Renal cortex interstitium (tissue), 11 donors: ENCODE measurements around the gene DRAM2. TPM values are rescaled to one million over a fixed set of nuclear protein-coding genes. Genes with fewer than 3 reads are reported as not detected.
"Not testable (repeated sequence)": the region's sequence is repeated elsewhere in the genome, so short reads cannot be mapped to it uniquely, and the experiment has no call there.

Experiments
- DNase-seq, 11 donors: peaks; one replicate each; pipeline ENCODE4 v3.0.0-alpha.2; 2013; ENCODE audit warnings: low read depth in 9 of 11, low spot score in 4 of 11; ENCODE audit errors: extremely low read depth in 1 of 11
- polyA plus RNA-seq, 3 donors: library from polyadenylated mRNA; unstranded; fragments of 120-200 nt; gene quantifications; one replicate each; pipeline ENCODE4 v1.2.1, GENCODE V29; 2013; ENCODE audit not compliant: insufficient read length in 3 of 3

DRAM2 gene
- polyA plus RNA-seq, 3 donors, result 65.6 to 78.5 (median 66.4) TPM

DNA sequence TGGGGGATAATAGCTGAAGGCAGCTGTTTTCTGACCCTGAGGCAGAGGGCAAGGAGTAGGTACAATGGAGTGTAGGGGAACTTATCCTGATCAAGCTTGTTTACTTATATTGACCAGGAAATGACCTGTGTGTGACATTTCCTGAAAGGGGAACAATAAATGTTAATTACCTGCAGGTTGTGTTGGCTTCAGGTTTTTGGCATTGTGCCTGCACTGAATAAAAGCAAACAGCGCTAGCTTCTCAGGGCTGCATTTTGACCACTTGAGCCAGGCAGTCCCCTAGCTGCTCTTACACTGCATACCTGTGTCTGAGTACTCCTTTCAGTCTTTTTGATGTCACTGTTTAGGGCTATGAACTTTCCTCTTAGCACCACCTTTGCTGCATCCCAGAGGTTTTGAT is 40.6 kb downstream of the DRAM2 start:
- no peak for DNase-seq

DNA sequence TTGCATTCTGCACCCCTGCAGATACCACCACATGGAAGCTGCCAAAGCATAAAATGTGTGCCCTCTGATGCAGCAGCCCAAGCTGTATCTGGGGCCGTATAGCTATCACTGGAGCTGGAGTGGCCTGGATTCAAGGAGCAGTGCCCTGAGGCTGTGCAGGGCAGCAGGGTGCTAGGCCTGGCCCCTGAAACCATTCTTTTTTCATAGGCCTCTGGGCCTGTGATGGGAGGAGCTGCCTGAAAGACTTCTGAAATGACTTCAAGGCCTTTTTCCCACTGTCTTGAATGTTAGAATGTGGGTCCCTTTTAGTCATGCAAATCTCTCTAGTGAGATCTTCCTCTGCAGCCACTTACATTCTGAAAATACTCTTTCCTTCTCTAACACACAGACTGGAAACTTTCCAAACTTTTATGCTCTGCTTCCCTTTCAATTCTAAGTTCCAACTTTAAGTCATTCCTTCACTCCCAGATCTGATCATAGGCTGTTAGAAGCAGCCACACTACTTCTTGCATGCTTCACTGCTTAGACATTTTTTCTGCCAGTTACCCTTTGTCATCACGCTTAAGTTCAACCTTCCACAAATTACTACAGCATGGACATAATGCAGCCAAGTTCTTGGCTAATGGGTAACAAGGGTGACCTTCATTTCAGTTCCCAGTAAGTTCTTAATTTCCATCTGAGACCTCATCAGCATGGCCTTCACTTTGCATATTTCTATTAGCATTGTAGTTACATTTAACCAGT is 42.4 kb downstream of the DRAM2 start:
- DNase-seq, result no peak

- not testable (repeated sequence) for DNase-seq
Observed at GRCh38 chr1:111095421-111095820, 44.5 kb downstream of the DRAM2 start.

DNA sequence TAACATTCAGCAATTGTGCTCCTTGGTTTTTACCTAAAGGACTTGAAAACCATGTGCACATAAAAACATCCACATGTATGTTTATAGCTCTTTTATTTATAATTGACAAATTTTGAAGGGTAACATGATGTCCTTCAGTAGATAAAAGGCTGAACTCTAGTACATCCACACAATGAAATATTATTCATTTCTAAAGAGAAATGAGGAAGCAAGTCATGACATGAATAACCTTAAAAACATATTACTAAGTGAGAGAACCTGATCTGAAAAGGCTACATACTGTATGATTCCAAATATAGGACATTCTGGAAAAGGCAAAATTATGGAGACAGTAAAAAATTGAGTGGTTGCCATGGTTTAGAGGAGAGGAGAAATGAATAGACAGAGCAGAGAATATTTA is 50.3 kb downstream of the DRAM2 start:
- DNase-seq, result no peak

- no peak for DNase-seq
Observed at GRCh38 chr1:111085676-111086075, 54.2 kb downstream of the DRAM2 start.

GRCh38 chr1:111084999-111085398 is 54.9 kb downstream of the DRAM2 start:
- DNase-seq, result no peak

DNA sequence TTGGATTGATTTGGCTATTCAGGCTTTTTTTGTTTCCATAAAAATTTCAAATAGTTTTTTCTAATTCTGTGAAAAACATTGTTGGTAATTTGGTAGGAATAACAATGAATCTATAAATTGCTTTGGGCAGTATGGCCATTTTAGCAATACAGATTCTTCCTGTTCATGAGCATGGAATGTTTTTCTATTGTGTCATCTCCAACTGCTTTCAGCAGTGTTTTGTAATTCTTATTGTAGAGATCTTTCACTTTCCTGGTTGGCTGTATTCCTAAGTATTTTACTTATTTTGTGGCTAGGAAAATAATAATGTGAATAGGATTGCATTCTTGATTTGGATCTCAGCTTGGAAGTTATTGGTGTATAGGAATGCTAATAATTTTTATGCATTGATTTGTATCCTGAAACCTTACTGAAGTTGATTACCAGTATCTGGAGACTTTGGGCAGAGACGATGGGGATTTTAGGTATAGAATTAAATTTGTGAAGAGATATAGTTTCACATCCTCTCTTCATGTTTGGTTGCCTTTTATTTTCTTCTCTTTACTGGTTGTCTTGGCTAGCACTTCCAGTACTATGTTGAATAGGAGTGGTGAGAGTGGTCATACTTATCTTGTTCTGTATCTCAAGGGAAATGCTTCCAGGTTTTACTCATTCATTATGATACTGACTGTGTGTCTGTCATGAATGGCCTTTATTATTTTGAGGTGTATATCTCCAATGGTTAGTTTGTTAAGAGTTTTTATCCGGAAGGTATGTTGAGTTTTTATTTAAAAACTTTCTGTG is 57.3 kb downstream of the DRAM2 start:
- no peak for DNase-seq

DNA sequence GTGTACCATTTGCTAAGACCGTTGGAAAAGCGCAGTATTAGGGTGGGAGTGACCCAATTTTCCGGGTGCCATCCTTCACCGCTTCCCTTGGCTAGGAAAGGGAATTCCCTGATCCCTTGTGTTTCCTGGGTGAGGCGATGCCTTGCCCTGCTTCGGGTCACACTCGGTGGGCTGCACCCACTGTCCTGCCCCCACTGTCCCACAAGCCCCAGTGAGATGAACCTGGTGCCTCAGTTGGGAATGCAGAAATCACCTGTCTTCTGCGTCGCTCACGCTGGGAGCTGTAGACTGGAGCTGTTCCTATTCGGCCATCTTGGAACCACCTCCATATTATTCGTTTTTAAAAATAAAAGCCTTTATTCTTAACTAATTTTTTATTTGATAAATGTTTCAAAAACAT is 60.6 kb downstream of the DRAM2 start:
- DNase-seq, result not testable (repeated sequence)

DNA sequence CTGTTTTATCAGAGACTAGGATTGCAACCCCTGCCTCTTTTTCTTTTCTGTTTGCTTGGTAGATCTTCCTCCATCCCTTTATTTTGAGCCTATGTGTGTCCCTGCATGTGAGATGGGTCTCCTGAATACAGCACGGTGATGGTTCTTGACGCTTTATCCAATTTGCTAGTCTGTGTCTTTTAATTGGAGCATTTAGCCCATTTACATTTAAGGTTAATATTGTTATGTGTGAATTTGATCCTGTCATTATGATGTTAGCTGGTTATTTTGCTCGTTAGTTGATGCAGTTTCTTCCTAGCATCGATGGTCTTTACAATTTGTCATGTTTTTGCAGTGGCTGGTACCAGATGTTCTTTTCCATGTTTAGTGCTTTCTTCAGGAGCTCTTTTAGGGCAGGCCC is 62.6 kb downstream of the DRAM2 start:
- DNase-seq, result not testable (repeated sequence)

Other genes with a start within 250 kb of the DRAM2 start
- 10 to 100 TPM; 13.6 to 17.6 (median 14.9) TPM for gene LRIF1, start 176.2 kb downstream of the DRAM2 start, polyA plus RNA-seq
- gene CEPT1, start 130 bp upstream of the DRAM2 start, polyA plus RNA-seq, result 10 to 100 TPM; 41.3 to 57.9 (median 47.2) TPM
- 10 to 100 TPM; 15.1 to 22.6 (median 15.2) TPM for gene DENND2D, start 60.6 kb upstream of the DRAM2 start, polyA plus RNA-seq
- gene CHI3L2, start 87.6 kb upstream of the DRAM2 start, polyA plus RNA-seq, result under 1 TPM; 0.09 to 0.28 (median 0.18) TPM
- not detected for gene CHIA, start 150.8 kb upstream of the DRAM2 start, polyA plus RNA-seq